Measurements from ENCODE around the gene CALHM5.
A peak's percentile ranks its signal among the peaks of the same experiment; 100 is the strongest.

Gene CALHM5

GRCh38 chr6:116518621-116519368, 7.4 kb downstream of the CALHM5 start:
- H3K4me3 ChIP-seq (ENCODE audit: low read depth, low read length), result no peak overlapping the region
- no peak for DNase-seq (ENCODE audit: low read depth)
- TF ChIP-seq, protein P1, sequence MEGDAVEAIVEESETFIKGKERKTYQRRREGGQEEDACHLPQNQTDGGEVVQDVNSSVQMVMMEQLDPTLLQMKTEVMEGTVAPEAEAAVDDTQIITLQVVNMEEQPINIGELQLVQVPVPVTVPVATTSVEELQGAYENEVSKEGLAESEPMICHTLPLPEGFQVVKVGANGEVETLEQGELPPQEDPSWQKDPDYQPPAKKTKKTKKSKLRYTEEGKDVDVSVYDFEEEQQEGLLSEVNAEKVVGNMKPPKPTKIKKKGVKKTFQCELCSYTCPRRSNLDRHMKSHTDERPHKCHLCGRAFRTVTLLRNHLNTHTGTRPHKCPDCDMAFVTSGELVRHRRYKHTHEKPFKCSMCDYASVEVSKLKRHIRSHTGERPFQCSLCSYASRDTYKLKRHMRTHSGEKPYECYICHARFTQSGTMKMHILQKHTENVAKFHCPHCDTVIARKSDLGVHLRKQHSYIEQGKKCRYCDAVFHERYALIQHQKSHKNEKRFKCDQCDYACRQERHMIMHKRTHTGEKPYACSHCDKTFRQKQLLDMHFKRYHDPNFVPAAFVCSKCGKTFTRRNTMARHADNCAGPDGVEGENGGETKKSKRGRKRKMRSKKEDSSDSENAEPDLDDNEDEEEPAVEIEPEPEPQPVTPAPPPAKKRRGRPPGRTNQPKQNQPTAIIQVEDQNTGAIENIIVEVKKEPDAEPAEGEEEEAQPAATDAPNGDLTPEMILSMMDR (conservative IDR thresholded peaks at IDR 0.05; ENCODE audit: low read depth, low read length), result no peak

DNA sequence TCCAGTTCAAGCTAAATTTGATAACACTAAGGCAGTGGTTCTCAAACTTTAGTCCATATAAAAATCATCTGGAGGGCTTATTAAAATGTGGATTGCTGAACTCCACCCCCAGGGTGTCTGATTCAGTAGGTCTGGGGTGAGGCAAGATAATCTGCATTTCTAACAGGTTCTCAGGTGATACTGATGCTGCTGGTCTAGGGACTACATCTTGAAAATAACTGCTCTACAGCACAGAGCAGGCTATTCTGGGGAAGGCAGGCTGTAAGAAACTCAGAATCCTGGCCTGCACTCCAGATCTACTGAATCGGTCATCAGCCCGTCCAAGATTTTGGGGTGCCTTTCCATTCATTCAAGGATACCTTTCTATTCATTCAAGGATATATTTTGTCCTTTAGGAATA, 11.5 kb downstream of the CALHM5 start:
- no peak for DNase-seq (ENCODE audit: low read depth)
- no peak overlapping the region for H3K4me3 ChIP-seq (ENCODE audit: low read depth, low read length)
- TF ChIP-seq, protein P1 (conservative IDR thresholded peaks at IDR 0.05; ENCODE audit: low read depth, low read length), result no peak

- TF ChIP-seq, protein P1 (conservative IDR thresholded peaks at IDR 0.05; ENCODE audit: low read depth, low read length), result no peak
- DNase-seq (ENCODE audit: low read depth), result no peak
- no peak overlapping the region for H3K4me3 ChIP-seq (ENCODE audit: low read depth, low read length)
Measured at GRCh38 chr6:116524236-116524635, 12.8 kb downstream of the CALHM5 start.

DNA sequence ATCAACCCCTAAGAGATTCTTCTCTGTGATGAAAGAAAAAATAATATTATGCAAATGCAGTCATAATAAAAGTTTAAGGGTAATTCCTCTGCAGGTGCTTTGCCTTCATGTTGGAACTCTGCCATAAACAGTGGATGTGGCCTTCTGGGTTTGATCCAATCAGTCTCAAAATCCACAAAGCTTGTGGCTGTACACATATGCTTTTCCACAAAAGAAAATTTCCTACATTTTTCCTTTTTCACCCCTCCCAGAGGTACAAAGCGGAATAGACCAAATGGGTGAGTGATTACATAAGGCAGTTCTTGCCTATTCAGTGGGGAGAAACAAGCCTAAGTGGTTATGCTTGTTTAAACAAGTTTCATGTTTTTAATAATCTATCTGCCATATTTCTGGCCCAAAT, 16.7 kb downstream of the CALHM5 start:
- H3K4me3 ChIP-seq (ENCODE audit: low read depth, low read length), result no peak overlapping the region
- DNase-seq (ENCODE audit: low read depth), result no peak
- TF ChIP-seq, protein P1 (conservative IDR thresholded peaks at IDR 0.05; ENCODE audit: low read depth, low read length), result no peak

- TF ChIP-seq, protein P1 (conservative IDR thresholded peaks at IDR 0.05; ENCODE audit: low read depth, low read length), result no peak
- H3K4me3 ChIP-seq (ENCODE audit: low read depth, low read length), result no peak overlapping the region
- peak; percentile 57 for DNase-seq (ENCODE audit: low read depth)
Measured at GRCh38 chr6:116528780-116529179, 17.3 kb downstream of the CALHM5 start.

- TF ChIP-seq, protein P1 (conservative IDR thresholded peaks at IDR 0.05; ENCODE audit: low read depth, low read length), result no peak
- DNase-seq (ENCODE audit: low read depth), result no peak
- H3K4me3 ChIP-seq (ENCODE audit: low read depth, low read length), result no peak overlapping the region
Measured at GRCh38 chr6:116529466-116530290, 18.2 kb downstream of the CALHM5 start.

Measured in choroid plexus epithelial cell (primary cell).